Bronchial epithelial cell (primary cell): ENCODE data around the gene CREBBP. TPM values are rescaled to one million over a fixed set of nuclear protein-coding genes. Genes with fewer than 3 reads are reported as not detected.

Experiments used
- DNase-seq: peaks from one replicate; pipeline ENCODE4 v3.0.0-alpha.2; 2010; ENCODE audit warnings: low read depth
- FAIRE-seq: peaks from 2 replicates; lab custom pipeline; 2011; peaks lifted over from hg19 to GRCh38; lab: Jason Lieb, UNC
- H3K27me3 ChIP-seq: 2 replicates; pipeline ENCODE4 v1.5.1; 2011; ENCODE audit warnings: low read length; ENCODE audit not compliant: control insufficient read depth, insufficient read depth
- H3K36me3 ChIP-seq: 2 replicates; pipeline ENCODE4 v1.5.1; 2011; ENCODE audit warnings: low read length; ENCODE audit not compliant: control insufficient read depth, insufficient read depth
- H3K4me3 ChIP-seq: 2 replicates; pipeline ENCODE4 v1.5.1; 2011; ENCODE audit warnings: mild to moderate bottlenecking, low read depth, low read length, control low read depth
- CTCF ChIP-seq: IDR thresholded peaks from 2 replicates; pipeline ENCODE4 v1.5.1; 2011; ENCODE audit warnings: mild to moderate bottlenecking, moderate library complexity, low read length, control low read depth, inconsistent platforms; ENCODE audit not compliant: insufficient read depth, severe bottlenecking
- total RNA-seq: library from RNA; depleted of rRNA; stranded (reverse); fragments of >200 nt; gene quantifications from 2 replicates; pipeline ENCODE4 v1.2.1, GENCODE V29; 2014

Gene CREBBP
- total RNA-seq, 1 donor from 2014 or later: 7.4 TPM

GRCh38 chr16:3823427-3823826 is 57.1 kb downstream of the CREBBP start:
- H3K4me3 ChIP-seq: no peak overlapping the region
- FAIRE-seq (no peak), DNase-seq (no peak)
- no peaks in the 10 kb centered on the region for H3K36me3 ChIP-seq
- no peak for TF ChIP-seq CTCF
- no peaks in the 10 kb centered on the region for H3K27me3 ChIP-seq

- no peak for TF ChIP-seq CTCF
- DNase-seq: peak; percentile 37
- no peak for FAIRE-seq
- Histone ChIP-seq H3K27me3 (no peaks in the 10 kb centered on the region), H3K4me3 (no peak overlapping the region), H3K36me3 (no peaks in the 10 kb centered on the region)
These were observed 58.0 kb downstream of the CREBBP start for GRCh38 chr16:3822366-3823045.

- no peak for DNase-seq
- Histone ChIP-seq H3K4me3 (no peak overlapping the region), H3K27me3 (no peaks in the 10 kb centered on the region), H3K36me3 (no peaks in the 10 kb centered on the region)
- FAIRE-seq: no peak
- TF ChIP-seq CTCF: no peak
These were observed 59.3 kb downstream of the CREBBP start for GRCh38 chr16:3821184-3821583.

- TF ChIP-seq CTCF: no peak
- no peaks in the 10 kb centered on the region for H3K27me3 ChIP-seq
- DNase-seq (peak; percentile 91), FAIRE-seq (no peak)
- no peak overlapping the region for H3K4me3 ChIP-seq
- H3K36me3 ChIP-seq: no peaks in the 10 kb centered on the region
These were observed 60.5 kb downstream of the CREBBP start for GRCh38 chr16:3819746-3820724.

GRCh38 chr16:3819175-3819527 is 61.4 kb downstream of the CREBBP start:
- no peak for TF ChIP-seq CTCF
- Histone ChIP-seq H3K4me3 (no peak overlapping the region), H3K36me3 (no peaks in the 10 kb centered on the region), H3K27me3 (no peaks in the 10 kb centered on the region)
- DNase-seq (no peak), FAIRE-seq (no peak)
